Measurements from ENCODE around the gene TMEM271.
A peak's percentile ranks its signal among the peaks of the same experiment; 100 is the strongest.
"Not testable (repeated sequence)": the region's sequence is repeated elsewhere in the genome, so short reads cannot be mapped to it uniquely, and the experiment has no call there.

Gene TMEM271

DNA sequence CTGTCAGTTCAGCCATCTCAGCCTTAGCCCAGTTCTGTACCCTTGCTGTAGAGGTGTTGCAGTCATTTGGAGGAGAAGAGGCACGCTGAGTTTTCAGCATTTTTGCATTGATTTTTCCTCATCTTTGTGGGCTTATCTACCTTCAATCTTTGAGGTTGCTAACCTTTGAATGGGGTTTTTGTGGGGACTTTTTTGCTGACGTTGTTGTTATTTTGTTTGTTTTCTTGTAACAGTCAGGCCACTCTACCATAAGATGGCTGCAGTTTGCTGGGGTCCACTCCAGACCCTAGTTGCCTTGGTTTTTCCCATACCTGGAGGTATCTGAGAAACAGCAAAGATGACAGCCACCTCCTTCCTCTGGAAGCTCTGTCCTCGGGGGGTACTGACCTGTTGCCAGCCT lies 22.8 kb upstream of the TMEM271 start:
- peaks cover 9% of the 10 kb centered on the region for H3K9me3 ChIP-seq (ENCODE audit: severe bottlenecking)
- no peaks in the 10 kb centered on the region for H3K36me3 ChIP-seq
- TF ChIP-seq, protein P1, sequence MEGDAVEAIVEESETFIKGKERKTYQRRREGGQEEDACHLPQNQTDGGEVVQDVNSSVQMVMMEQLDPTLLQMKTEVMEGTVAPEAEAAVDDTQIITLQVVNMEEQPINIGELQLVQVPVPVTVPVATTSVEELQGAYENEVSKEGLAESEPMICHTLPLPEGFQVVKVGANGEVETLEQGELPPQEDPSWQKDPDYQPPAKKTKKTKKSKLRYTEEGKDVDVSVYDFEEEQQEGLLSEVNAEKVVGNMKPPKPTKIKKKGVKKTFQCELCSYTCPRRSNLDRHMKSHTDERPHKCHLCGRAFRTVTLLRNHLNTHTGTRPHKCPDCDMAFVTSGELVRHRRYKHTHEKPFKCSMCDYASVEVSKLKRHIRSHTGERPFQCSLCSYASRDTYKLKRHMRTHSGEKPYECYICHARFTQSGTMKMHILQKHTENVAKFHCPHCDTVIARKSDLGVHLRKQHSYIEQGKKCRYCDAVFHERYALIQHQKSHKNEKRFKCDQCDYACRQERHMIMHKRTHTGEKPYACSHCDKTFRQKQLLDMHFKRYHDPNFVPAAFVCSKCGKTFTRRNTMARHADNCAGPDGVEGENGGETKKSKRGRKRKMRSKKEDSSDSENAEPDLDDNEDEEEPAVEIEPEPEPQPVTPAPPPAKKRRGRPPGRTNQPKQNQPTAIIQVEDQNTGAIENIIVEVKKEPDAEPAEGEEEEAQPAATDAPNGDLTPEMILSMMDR (IDR thresholded peaks at IDR 0.05; ENCODE audit: low read depth, low read length): no peak
- no peaks in the 10 kb centered on the region for H3K27me3 ChIP-seq (ENCODE audit: insufficient read depth, low read depth, severe bottlenecking)
- no peak overlapping the region for H3K27ac ChIP-seq
- no peak overlapping the region for H3K4me3 ChIP-seq (ENCODE audit: low read depth, low read length)
- no peak for DNase-seq

DNA sequence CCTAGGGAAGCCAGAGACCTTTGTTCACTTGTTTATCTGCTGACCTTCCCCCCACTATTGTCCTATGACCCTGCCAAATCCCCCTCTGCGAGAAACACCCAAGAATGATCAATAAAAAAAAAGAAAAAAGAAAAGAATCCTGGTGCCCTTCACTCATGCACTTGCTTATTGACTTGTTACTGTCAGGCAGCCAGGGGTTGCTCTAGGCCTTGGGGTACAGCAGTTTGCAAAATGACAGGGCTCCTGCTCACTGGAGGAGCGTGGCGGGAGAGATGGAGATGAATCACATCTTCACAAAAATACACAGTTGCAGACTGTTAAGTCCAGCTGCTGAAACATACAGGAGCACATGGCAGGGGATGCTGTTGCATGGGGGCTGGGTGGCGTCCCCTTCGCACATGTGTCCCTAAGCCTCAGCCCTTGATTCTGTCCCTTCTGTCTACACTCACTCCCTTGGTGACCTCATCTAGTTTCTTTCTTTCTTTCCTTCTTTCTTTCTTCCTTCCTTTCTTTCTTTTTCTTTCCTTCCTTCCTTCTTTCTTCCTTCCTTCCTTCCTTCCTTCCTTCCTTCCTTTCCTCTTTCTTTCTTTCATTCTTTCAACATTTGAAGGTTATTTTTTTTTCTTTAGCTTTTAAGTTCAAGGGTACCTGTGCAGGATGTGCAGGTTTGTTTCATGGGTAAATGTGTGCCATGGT lies 16.9 kb upstream of the TMEM271 start:
- Histone ChIP-seq H3K27ac (peak overlapping the region; percentile 46), H3K9me3 (ENCODE audit: severe bottlenecking) (peaks cover 16% of the 10 kb centered on the region), H3K27me3 (ENCODE audit: insufficient read depth, low read depth, severe bottlenecking) (no peaks in the 10 kb centered on the region), H3K36me3 (no peaks in the 10 kb centered on the region), H3K4me3 (ENCODE audit: low read depth, low read length) (no peak overlapping the region)
- TF ChIP-seq, protein P1 (IDR thresholded peaks at IDR 0.05; ENCODE audit: low read depth, low read length): 0 out of 2 replicates have a peak, but pooled peaks have one; percentile 8
- DNase-seq: no peak

DNA sequence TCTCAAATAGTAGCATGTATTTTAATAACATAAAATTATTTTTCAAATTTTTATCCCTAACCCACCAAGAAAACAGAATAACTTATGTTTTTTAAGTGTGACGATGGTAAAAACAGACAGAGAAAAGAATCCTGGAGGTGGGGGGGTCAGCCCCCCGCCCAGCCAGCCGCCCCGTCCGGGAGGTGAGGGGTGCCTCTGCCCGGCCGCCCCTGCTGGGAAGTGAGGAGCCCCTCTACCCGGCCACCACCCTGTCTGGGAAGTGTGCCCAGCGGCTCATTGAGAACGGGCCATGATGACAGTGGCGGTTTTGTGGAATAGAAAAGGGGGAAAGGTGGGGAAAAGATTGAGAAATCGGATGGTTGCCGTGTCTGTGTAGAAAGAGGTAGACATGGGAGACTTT lies 16.1 kb upstream of the TMEM271 start:
- DNase-seq; H3K36me3 ChIP-seq; H3K27me3 ChIP-seq (ENCODE audit: insufficient read depth, low read depth, severe bottlenecking); H3K27ac ChIP-seq; H3K4me3 ChIP-seq (ENCODE audit: low read depth, low read length): not testable (repeated sequence)
- peaks cover 16% of the 10 kb centered on the region for H3K9me3 ChIP-seq (ENCODE audit: severe bottlenecking)

DNA sequence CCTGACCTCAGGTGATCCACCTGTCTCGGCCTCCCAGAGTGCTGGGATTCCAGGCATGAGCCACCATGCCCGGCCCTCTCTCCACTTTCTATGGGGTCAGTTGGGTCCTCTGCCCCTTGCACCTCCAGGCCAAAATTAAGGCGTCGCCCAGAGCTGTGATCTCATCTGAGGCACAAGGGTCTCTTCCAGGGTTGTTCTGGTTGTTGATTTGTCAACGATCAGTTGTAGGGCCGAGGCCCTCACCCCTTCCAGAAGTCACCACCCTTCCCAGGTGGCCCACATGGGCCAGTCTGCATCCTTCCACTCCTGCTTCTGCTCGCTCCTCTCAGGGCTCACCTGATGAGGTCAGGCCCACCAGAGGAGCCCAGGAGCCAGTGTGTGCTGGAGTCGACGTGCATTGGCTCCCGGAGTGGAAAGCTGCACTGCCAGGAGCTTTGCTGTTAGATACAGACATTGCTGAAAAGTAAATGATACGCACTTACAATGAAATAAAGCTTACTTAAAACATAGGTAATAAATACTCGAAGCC lies 14.3 kb upstream of the TMEM271 start:
- no peak for DNase-seq
- no peaks in the 10 kb centered on the region for H3K36me3 ChIP-seq
- no peaks in the 10 kb centered on the region for H3K27me3 ChIP-seq (ENCODE audit: insufficient read depth, low read depth, severe bottlenecking)
- TF ChIP-seq, protein P1 (IDR thresholded peaks at IDR 0.05; ENCODE audit: low read depth, low read length): no peak
- H3K4me3 ChIP-seq (ENCODE audit: low read depth, low read length): no peak overlapping the region
- H3K27ac ChIP-seq: no peak overlapping the region
- H3K9me3 ChIP-seq (ENCODE audit: severe bottlenecking): peaks cover 16% of the 10 kb centered on the region

- DNase-seq: no peak
- Histone ChIP-seq H3K9me3 (ENCODE audit: severe bottlenecking) (peaks cover 11% of the 10 kb centered on the region), H3K36me3 (no peaks in the 10 kb centered on the region), H3K27ac (no peak overlapping the region), H3K27me3 (ENCODE audit: insufficient read depth, low read depth, severe bottlenecking) (no peaks in the 10 kb centered on the region), H3K4me3 (ENCODE audit: low read depth, low read length) (no peak overlapping the region)
- TF ChIP-seq, protein P1 (IDR thresholded peaks at IDR 0.05; ENCODE audit: low read depth, low read length): no peak
These were observed 13.3 kb upstream of the TMEM271 start for GRCh38 chr4:589219-589963.

GRCh38 chr4:588351-588849 lies 12.3 kb upstream of the TMEM271 start:
- Histone ChIP-seq H3K36me3 (no peaks in the 10 kb centered on the region), H3K27me3 (ENCODE audit: insufficient read depth, low read depth, severe bottlenecking) (no peaks in the 10 kb centered on the region), H3K9me3 (ENCODE audit: severe bottlenecking) (peaks cover 17% of the 10 kb centered on the region), H3K27ac (no peak overlapping the region), H3K4me3 (ENCODE audit: low read depth, low read length) (no peak overlapping the region)
- DNase-seq: no peak
- TF ChIP-seq, protein P1 (IDR thresholded peaks at IDR 0.05; ENCODE audit: low read depth, low read length): no peak
